Prostate gland (tissue), 2 donors: ENCODE results near the gene KRT39. TPM values are rescaled to one million over a fixed set of nuclear protein-coding genes. Genes with fewer than 3 reads are reported as not detected.

ENCODE experiments used
- DNase-seq: peaks from one replicate; pipeline ENCODE4 v3.0.0-alpha.2; 2019; ENCODE audit warnings: low spot score
- H3K27ac ChIP-seq, 2 donors: fragments of 200-600 bp; sonication (generic); 2 replicates each; pipeline ENCODE4 v1.5.1; 2017 to 2019
- H3K27me3 ChIP-seq: fragments of 200-600 bp; sonication (generic); replicated peaks from 2 replicates; pipeline ENCODE4 v1.5.1; 2019; ENCODE audit not compliant: insufficient read depth
- H3K36me3 ChIP-seq, 2 donors: fragments of 200-600 bp; sonication (generic); 1 replicate in 1 of 2; 2 replicates in 1 of 2; pipeline versions ENCODE4 v1.5.1 to v1.8.1; 2017 to 2019
- H3K4me1 ChIP-seq: fragments of 200-600 bp; sonication (generic); replicated peaks from 2 replicates; pipeline ENCODE4 v1.5.1; 2019
- H3K4me3 ChIP-seq, 2 donors: fragments of 200-600 bp; sonication (generic); 2 replicates each; pipeline ENCODE4 v1.5.1; 2017 to 2019
- H3K9me3 ChIP-seq: fragments of 200-600 bp; sonication (generic); 2 replicates; pipeline ENCODE4 v1.5.1; 2017
- CTCF ChIP-seq, 4 experiments: fragments of 200-600 bp in 2 of 4; fragments of 450-650 bp in 2 of 4; sonication (generic) in 2 of 4; IDR thresholded peaks; 1 replicate in 3 of 4; 2 replicates in 1 of 4; pipeline ENCODE4 v1.5.1; 2016 to 2019; ENCODE audit warnings: antibody characterized with exemption in 4 of 4, mild to moderate bottlenecking in 2 of 4, moderate library complexity in 2 of 4
- POLR2A ChIP-seq: fragments of 450-650 bp; IDR thresholded peaks from one replicate; pipeline ENCODE4 v1.6.1; 2016; ENCODE audit warnings: antibody characterized with exemption, mild to moderate bottlenecking
- POLR2AphosphoS5 ChIP-seq: sonication (generic); formaldehyde crosslinking; IDR thresholded peaks from one replicate; pipeline ENCODE4 v1.6.1; 2017; ENCODE audit warnings: antibody characterized with exemption
- WGBS: methylation state at CpG from one replicate; pipeline ENCODE4 v1.1.5; 2018; 5-methylcytosine and 5-hydroxymethylcytosine counted together
- intact Hi-C: fragments of 100-400 bp; cut with DNase I; formaldehyde crosslinking; loops from one replicate; pipeline ENCODE4 v1.14.2; 2022
- total RNA-seq, 2 donors: library from RNA; depleted of rRNA; stranded (reverse); fragments of >200 nt; gene quantifications; one replicate each; pipeline ENCODE4 v1.1.0, GENCODE V29; 2016

Gene KRT39
- total RNA-seq, 2 donors from 2014 or later, result not detected

DNA sequence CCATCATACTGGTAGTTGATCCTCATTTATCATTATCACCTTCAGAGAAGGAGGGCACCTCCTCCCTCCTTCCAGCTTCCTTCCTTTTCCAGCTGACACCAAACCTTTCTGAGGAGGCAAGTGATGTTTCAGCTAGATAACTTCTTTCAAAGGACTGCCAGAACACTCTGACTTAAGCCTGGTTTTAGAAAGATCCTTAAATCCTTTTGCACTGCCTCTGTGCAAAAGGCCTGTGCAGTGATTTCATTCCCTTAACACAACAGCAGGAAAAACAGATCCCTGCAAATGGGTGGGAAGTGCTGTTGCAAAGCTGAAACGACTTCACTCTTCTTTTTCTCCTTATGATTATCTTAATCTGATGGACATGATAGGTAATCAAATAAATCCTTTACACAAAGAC is 22.2 kb downstream of the KRT39 start:
- 29% methylated on average over 1 of the region's 1 CpG for WGBS
- intact Hi-C loops, result no loop called here
- Histone ChIP-seq H3K9me3 (no peaks in the 10 kb centered on the region), H3K27ac (no peak overlapping the region), H3K4me3 (no peak overlapping the region), H3K27me3 (no peaks in the 10 kb centered on the region), H3K4me1 (no peaks in the 10 kb centered on the region), H3K36me3 (no peaks in the 10 kb centered on the region)
- no peak for TF ChIP-seq POLR2AphosphoS5
- no peak for TF ChIP-seq CTCF (IDR thresholded peaks at IDR 0.05)
- no peak for TF ChIP-seq POLR2A
- DNase-seq, result no peak

DNA sequence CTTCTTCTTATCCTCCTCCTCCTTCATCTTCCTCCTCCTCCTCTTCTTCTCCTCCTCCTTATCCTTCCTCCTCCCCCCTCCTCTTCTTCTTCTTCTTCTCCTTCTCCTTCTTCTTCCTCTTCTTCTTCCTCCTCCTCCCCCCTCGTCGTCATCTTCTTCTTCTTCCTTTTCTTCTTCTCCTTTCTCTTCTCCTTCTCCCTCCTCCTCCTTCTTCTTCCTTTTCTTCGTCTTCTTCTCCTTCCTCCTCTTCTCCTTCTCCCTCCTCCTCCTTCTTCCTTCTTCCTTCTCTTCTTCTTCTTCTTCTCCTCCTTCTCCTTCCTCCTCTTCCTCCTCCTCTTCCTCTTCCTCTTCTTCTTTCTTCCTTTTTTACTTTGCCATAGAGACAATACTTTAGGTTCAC is 24.2 kb downstream of the KRT39 start:
- H3K27ac ChIP-seq, result no peak overlapping the region
- H3K4me3 ChIP-seq, result no peak overlapping the region
- WGBS, result 92% methylated on average over 3 of the region's 3 CpGs
- H3K9me3 ChIP-seq, result no peaks in the 10 kb centered on the region
- TF ChIP-seq POLR2A (no peak), POLR2AphosphoS5 (no peak), CTCF (IDR thresholded peaks at IDR 0.05) (no peak)
- DNase-seq, result no peak
- no peaks in the 10 kb centered on the region for H3K36me3 ChIP-seq
- intact Hi-C loops, result no loop called here
- H3K27me3 ChIP-seq, result no peaks in the 10 kb centered on the region
- no peaks in the 10 kb centered on the region for H3K4me1 ChIP-seq

DNA sequence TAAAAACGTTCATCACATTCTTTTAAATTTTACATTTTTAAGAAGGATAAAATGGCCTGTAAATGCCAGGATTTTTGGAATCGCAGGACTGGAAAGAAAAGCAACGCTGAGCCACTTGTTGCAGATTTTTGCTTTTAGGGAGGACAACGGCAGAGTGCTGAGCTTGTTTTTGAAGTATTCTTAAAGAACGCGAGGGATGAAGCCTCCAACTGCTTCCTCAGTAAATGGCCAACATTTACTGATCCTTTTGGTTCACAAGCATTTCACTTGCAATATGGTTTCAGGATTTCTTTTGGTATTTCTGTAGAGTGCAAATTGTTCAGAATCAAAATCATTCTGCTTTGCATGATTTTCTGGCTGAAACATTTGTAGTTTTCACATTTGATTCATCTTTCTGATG is 26.5 kb downstream of the KRT39 start:
- WGBS, result 94% methylated on average over 6 of the region's 6 CpGs
- intact Hi-C loops, result no loop called here
- no peak for TF ChIP-seq CTCF (IDR thresholded peaks at IDR 0.05)
- TF ChIP-seq POLR2AphosphoS5, result no peak
- TF ChIP-seq POLR2A, result no peak
- Histone ChIP-seq H3K36me3 (no peaks in the 10 kb centered on the region), H3K4me3 (no peak overlapping the region), H3K27me3 (no peaks in the 10 kb centered on the region), H3K9me3 (no peaks in the 10 kb centered on the region), H3K27ac (no peak overlapping the region), H3K4me1 (no peaks in the 10 kb centered on the region)
- no peak for DNase-seq

DNA sequence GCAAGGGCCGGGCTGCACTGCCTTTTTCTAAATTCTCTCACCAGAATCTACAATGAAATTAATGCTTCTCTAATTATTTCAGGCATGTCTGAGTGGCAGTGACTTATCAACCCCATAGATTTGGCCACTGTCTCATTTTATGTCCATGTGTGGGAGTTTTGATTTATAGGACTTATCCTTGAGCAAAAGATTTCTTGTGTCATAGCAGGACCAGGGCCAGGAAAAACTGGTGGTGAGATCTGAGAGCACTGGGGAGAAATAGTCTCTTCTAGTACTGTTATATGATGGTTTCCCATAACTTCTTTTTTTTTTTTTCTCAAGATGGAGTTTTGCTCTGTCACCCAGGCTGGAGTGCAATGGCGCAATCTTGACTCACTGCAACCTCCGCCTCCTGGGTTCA is 27.8 kb downstream of the KRT39 start:
- intact Hi-C loops, result no loop called here
- H3K4me1 ChIP-seq, result no peaks in the 10 kb centered on the region
- no peak for DNase-seq
- WGBS, result 93% methylated on average over 3 of the region's 3 CpGs
- H3K4me3 ChIP-seq, result no peak overlapping the region
- H3K9me3 ChIP-seq, result no peaks in the 10 kb centered on the region
- H3K27me3 ChIP-seq, result no peaks in the 10 kb centered on the region
- TF ChIP-seq POLR2A, result no peak
- no peak for TF ChIP-seq POLR2AphosphoS5
- no peak for TF ChIP-seq CTCF (IDR thresholded peaks at IDR 0.05)
- H3K27ac ChIP-seq, result no peak overlapping the region
- no peaks in the 10 kb centered on the region for H3K36me3 ChIP-seq

GRCh38 chr17:40937384-40937819 is 29.3 kb downstream of the KRT39 start, which contains the start of gene KRT23:
Gene KRT23, minus strand, starts transcription at chr17:40937646. Its CDS starts 1,043 bp downstream, at chr17:40936603.
- TF ChIP-seq POLR2A, result no peak
- no peak for TF ChIP-seq POLR2AphosphoS5
- TF ChIP-seq CTCF (IDR thresholded peaks at IDR 0.05), result no peak
- intact Hi-C loops, result no loop called here
- DNase-seq, result peak; percentile 25
- Histone ChIP-seq H3K4me3 (peak within 1 kb of the TSS; percentile 10 to 16), H3K9me3 (no peaks in the 10 kb centered on the region), H3K4me1 (no peaks in the 10 kb centered on the region), H3K36me3 (no peaks in the 10 kb centered on the region), H3K27ac (peak within 1 kb of the TSS in 1 of 2 donors; percentile 56), H3K27me3 (no peaks in the 10 kb centered on the region)
- 26% methylated on average over 9 of the region's 9 CpGs for WGBS
